OCI-LY3 (cell line): ENCODE results near the gene KCNG3.

ENCODE experiments used
- EZH2phosphoT487 ChIP-seq: fragments of 200-600 bp; shearing (Covaris generic); IDR thresholded peaks from 2 replicates; pipeline ENCODE4 v1.6.1; 2018; ENCODE audit warnings: antibody characterized with exemption, mixed run types, low read depth
- TF ChIP-seq, protein P1 (sequence below): fragments of 200-600, 300-600 bp; sonication (generic); IDR thresholded peaks from 2 replicates; pipeline ENCODE4 v1.5.1; 2014; ENCODE audit warnings: antibody characterized with exemption, low read length, low read depth

DNA sequence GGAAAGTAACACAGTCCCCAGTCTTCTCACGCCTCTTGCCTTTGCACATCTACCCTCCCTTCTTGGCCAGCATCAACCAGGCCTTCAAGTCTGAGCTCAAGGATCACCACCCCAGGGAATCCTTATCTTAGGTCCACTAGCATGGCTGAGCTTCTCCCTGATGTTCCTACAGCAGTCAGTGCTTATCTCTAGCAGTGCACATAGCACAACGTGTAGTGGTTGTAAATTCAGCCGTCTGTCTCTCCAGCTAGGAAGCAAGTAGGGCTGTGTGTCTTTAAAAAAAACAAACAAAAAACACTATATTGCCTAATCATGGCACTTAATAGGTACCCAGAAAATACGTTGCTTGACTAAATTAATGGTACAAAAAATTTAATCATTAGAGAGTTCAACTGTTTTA is 29.2 kb downstream of the KCNG3 start:
- TF ChIP-seq, protein P1, sequence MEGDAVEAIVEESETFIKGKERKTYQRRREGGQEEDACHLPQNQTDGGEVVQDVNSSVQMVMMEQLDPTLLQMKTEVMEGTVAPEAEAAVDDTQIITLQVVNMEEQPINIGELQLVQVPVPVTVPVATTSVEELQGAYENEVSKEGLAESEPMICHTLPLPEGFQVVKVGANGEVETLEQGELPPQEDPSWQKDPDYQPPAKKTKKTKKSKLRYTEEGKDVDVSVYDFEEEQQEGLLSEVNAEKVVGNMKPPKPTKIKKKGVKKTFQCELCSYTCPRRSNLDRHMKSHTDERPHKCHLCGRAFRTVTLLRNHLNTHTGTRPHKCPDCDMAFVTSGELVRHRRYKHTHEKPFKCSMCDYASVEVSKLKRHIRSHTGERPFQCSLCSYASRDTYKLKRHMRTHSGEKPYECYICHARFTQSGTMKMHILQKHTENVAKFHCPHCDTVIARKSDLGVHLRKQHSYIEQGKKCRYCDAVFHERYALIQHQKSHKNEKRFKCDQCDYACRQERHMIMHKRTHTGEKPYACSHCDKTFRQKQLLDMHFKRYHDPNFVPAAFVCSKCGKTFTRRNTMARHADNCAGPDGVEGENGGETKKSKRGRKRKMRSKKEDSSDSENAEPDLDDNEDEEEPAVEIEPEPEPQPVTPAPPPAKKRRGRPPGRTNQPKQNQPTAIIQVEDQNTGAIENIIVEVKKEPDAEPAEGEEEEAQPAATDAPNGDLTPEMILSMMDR = no peak
- no peak for TF ChIP-seq EZH2phosphoT487
